NCI-H524 (cell line): ENCODE results near the gene B4GALNT3.
A peak's percentile ranks its signal among the peaks of the same experiment; 100 is the strongest.

Experiments
- DNase-seq, 2 experiments: peaks; one replicate each; lab custom pipeline; 2025; lab: John Stamatoyannopoulos, UW

The B4GALNT3 gene

GRCh38 chr12:538731-539539 is 79.2 kb downstream of the B4GALNT3 start:
- DNase-seq, result no peak

GRCh38 chr12:539540-540310 is 80.0 kb downstream of the B4GALNT3 start:
- no peak for DNase-seq

DNA sequence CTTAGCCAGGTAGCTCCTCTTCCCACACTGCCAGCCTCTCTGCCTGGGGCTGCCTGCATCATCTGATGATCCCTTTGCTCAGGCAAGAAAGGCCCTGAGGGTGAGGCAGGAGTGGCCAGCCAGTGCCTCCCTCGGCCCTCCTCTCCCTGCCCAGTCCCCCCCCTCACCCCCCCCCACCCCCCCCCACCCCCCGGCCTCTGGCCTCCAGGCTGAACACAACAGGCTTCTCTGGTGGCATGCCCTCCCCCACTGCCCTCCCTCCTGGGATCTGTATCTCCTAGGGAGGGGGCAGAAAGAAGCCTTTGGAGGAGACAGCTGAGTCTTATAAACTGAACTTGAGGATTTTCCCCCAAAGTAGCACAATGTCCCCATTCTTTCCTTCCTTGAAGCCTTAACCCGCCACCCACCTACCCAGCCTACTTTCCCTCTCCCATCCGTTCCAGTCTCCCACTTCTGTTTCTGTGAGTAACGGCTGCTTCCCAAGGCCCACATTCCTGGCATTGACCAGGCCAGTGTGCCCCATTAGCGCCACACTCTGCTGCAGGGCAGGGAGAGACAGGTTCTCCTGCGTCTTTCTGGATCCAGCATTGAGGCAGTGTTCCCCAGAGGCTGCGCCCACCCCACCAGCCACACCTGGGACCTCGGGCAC is 82.1 kb downstream of the B4GALNT3 start:
- no peak for DNase-seq

GRCh38 chr12:542395-543113 is 82.8 kb downstream of the B4GALNT3 start:
- peak; percentile 87 to 94 for DNase-seq

DNA sequence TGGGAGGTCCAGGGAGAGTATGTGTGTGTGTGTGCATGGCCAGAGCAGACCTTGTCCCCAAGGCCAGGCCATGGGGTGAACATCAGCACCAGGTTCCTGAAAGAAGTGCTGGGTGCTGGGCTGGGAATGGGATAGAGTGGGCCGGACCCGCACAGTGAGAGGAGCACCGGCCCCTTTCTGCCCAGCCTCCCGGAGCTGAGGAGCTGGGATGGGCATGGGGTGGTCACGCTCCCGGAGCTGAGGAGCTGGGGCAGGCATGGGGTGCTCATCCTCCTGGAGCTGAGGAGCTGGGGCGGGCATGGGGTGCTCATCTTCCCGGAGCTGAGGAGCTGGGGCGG is 83.3 kb downstream of the B4GALNT3 start:
- no peak for DNase-seq

DNA sequence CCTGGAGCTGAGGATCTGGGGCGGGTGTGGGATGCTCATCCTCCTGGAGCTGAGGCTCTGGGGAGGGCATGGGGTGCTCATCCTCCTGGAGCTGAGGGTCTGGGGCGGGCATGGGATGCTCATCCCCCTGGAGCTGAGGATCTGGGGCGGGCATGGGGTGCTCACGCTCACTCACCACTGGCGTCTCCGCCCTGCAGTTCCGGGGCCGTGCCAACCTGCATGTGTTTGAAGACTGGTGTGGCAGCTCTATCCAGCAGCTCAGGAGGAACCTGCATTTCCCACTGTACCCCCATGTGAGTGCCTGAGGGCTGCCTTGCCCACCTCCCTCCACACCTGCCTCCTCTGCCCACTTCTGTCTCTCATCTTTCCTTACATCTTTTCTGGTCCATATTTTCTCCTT is 84.4 kb downstream of the B4GALNT3 start:
- no peak for DNase-seq

- DNase-seq, result no peak
Measured at GRCh38 chr12:544941-545635, 85.3 kb downstream of the B4GALNT3 start.

DNA sequence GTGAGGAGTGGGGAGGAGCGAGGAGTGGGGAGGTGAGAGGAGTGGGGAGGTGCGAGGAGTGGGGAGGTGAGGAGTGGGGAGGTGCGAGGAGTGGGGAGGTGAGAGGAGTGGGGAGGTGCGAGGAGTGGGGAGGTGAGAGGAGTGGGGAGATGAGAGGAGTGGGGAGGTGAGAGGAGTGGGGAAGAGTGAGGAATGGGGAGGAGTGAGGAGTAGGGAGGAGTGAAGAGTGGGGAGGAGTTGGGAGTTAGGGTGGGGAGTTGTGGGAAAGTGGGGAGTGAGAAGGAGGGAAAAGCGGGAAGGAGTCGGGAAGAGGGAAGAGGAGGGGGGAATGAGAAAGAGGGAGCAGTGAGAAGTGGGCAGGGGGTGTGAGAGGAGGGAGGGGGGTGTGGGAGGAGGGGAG is 86.1 kb downstream of the B4GALNT3 start:
- DNase-seq, result no peak

GRCh38 chr12:546265-546919 is 86.7 kb downstream of the B4GALNT3 start:
- DNase-seq, result no peak

- peak; percentile 10 to 55 for DNase-seq
Measured at GRCh38 chr12:546920-547845, 87.4 kb downstream of the B4GALNT3 start.

GRCh38 chr12:547883-548470 is 88.2 kb downstream of the B4GALNT3 start:
- DNase-seq, result no peak

- DNase-seq, result no peak
Measured at GRCh38 chr12:549476-550082, 89.8 kb downstream of the B4GALNT3 start.

DNA sequence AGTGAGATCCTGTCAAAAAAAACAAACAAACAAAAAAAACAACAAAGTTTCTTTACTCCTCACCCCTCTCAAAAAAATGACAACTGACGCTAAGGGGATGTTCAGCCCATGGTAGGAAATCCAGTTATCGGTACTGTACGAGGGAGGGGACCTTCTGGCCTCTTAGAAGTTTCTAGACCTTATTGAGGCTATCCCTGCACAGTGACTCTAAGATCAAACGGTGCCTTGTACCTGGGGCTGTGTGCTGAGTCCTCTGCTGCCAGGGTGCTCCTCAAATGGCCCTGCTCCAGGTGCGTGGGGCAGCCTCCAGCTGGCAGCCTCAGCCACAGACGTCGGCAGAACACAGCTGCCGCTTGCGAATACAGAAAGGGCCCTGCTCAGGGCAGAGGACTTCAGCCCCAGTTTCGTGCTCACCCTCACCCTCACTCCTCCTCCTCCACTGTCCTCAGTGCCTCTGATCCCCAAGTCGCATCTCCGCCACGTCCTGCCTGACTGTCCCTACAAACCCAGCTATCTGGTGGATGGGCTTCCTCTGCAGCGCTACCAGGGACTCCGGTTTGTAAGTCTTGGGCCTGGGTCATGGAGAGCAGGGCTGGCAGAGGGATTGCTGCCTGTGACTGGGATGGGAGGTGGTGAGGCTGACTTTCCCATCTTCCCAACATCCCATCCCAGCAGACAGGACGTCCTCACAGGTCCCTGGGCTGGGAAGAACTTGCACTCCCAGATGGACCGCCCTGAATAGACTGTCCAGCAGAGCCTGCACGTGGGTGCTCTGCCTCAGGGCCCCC is 90.9 kb downstream of the B4GALNT3 start:
- DNase-seq, result no peak

DNA sequence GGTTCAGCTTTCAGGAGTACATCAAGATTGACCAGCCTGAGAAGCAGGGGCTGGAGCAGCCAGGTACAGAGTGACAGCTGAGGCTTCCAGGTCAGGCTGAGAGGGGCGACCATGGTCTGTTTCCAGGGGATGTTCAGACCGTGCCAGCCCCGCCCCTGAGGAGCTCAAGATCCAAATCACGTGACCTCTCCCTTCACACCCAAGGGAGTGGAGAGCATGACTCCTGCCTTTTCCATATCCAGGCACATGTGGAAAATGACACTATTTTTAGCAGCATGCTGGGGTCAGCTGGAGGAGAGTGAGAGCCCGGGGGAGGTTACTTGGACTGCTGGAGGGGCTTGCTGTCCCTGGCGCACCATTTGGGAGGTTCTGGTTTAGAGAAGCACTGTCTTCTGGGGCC is 92.7 kb downstream of the B4GALNT3 start:
- no peak for DNase-seq

DNA sequence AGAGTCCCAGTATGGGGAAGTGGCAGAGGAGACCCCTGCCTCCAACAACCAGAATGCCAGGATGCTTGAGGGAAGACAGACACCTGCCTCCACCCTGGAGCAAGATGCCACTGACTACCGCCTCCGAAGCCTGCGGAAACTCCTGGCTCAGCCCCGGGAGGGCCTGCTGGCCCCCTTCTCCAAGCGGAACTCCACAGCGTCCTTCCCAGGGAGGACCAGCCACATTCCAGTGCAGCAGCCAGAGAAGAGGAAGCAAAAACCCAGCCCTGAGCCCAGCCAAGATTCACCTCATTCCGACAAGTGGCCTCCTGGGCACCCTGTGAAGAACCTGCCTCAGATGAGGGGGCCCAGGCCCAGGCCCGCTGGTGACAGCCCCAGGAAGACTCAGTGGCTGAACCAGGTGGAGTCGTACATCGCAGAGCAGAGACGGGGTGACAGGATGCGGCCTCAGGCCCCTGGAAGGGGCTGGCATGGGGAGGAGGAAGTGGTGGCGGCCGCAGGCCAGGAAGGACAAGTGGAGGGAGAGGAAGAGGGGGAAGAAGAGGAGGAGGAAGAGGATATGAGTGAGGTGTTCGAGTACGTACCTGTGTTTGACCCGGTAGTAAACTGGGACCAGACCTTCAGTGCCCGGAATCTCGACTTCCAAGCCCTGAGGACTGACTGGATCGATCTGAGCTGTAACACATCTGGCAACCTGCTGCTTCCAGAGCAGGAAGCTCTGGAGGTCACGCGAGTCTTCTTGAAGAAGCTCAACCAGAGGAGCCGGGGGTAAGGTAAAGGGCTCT is 93.7 kb downstream of the B4GALNT3 start:
- DNase-seq, result no peak

- no peak for DNase-seq
Measured at GRCh38 chr12:554001-554285, 94.2 kb downstream of the B4GALNT3 start.

GRCh38 chr12:556498-556897 is 96.8 kb downstream of the B4GALNT3 start:
- DNase-seq, result no peak

DNA sequence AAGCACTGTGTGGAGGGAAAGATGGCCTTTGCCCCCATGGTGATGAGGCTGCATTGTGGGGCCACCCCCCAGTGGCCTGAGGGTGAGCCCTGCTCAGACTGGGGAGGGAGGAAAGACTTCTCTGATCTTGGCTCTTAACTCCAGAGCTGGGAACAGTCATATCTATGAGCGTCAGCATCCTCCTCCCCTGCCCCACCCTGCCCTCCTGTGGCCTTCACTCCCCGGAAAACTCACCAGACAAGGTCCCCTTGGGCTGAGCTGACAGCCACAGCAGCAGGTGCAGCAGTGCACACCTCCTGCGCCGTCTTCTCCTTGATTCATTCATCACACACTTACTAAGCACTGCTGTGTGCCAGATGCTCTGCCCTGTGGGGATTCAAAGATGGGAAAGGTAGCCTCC is 98.8 kb downstream of the B4GALNT3 start:
- DNase-seq, result no peak
